HepG2 (cell line): Measurements from ENCODE around the gene ENTPD2. TPM values are rescaled to one million over a fixed set of nuclear protein-coding genes. Genes with fewer than 3 reads are reported as not detected.

Experiments
- ATAC-seq: fragments of 200-7000 bp; cut with Tn5 transposase; 3 replicates; pipeline ENCODE4 v1.9.1; 2020; ENCODE audit warnings: mild to moderate bottlenecking, moderate library complexity
- BruUV-seq: library from RNA; stranded (reverse); fragments of 400-500 nt; replicated peaks from 2 replicates; lab custom pipeline; 2021; lab: Mats Ljungman, UMichigan
- CTCF ChIA-PET: fragments of 300-600 bp; formaldehyde crosslinking; extraction: SDS; loops from one replicate; lab custom pipeline; 2021; ENCODE audit warnings: low total read pairs, inconsistent platforms, low intra/inter-chr PET ratio; lab: Yijun Ruan, JAX
- POLR2A ChIA-PET: fragments of 350-600 bp; sonication (Branson Sonifier 250); formaldehyde crosslinking; loops from one replicate; lab custom pipeline; 2020; ENCODE audit warnings: antibody characterized with exemption, inconsistent platforms; lab: Yijun Ruan, JAX
- DNase-seq: peaks from one replicate; pipeline ENCODE4 v3.0.0-alpha.2; 2015; ENCODE audit warnings: low spot score
- FAIRE-seq: peaks from 3 replicates; lab custom pipeline; 2011; peaks lifted over from hg19 to GRCh38; lab: Jason Lieb, UNC
- H2AFZ ChIP-seq: one replicate; pipeline ENCODE4 v1.6.1; 2011; ENCODE audit warnings: low read length, inconsistent platforms
- H3K27ac ChIP-seq: fragments of 300-600 bp; 3 replicates; pipeline ENCODE4 v1.8.0; 2011; ENCODE audit warnings: mixed run types, mild to moderate bottlenecking, mixed read lengths, low read length, inconsistent platforms; ENCODE audit not compliant: insufficient read depth; ENCODE audit errors: extremely low read length
- H3K27me3 ChIP-seq, 2 experiments: fragments of 200-600 bp in 1 of 2; 2 replicates in 1 of 2; 3 replicates in 1 of 2; pipeline versions ENCODE4 v1.6.0 to v1.8.0; 2011; ENCODE audit warnings: low read length in 2 of 2, mild to moderate bottlenecking in 2 of 2, moderate library complexity in 2 of 2, inconsistent platforms in 1 of 2; ENCODE audit not compliant: insufficient read depth in 2 of 2, control insufficient read depth in 1 of 2
- H3K36me3 ChIP-seq, 2 experiments: fragments of 200-600 bp in 1 of 2; replicated peaks in 1 of 2; 2 replicates in 1 of 2; 3 replicates in 1 of 2; pipeline versions ENCODE4 v1.5.1 to v1.8.0; 2011; ENCODE audit warnings: low read length in 2 of 2, inconsistent platforms in 1 of 2; ENCODE audit not compliant: insufficient read depth in 2 of 2, control insufficient read depth in 1 of 2
- H3K4me1 ChIP-seq: 2 replicates; pipeline ENCODE4 v1.5.1; 2012; ENCODE audit warnings: low read length, inconsistent platforms; ENCODE audit not compliant: insufficient read depth
- H3K4me2 ChIP-seq: 2 replicates; pipeline ENCODE4 v1.6.0; 2011; ENCODE audit warnings: low read depth, low read length, inconsistent platforms
- H3K4me3 ChIP-seq, 3 experiments: fragments of 200-600 bp in 1 of 3; sonication (generic), shearing (Covaris generic) in 1 of 3; replicated peaks in 1 of 3; 2 replicates each; pipeline ENCODE4 v1.5.1; 2011 to 2016; ENCODE audit warnings: low read length in 3 of 3, inconsistent platforms in 2 of 3, low read depth in 2 of 3, mild to moderate bottlenecking in 2 of 3, control low read depth in 1 of 3, mixed read lengths in 1 of 3; ENCODE audit not compliant: insufficient read depth in 1 of 3
- H3K79me2 ChIP-seq: one replicate; pipeline ENCODE4 v1.6.1; 2011; ENCODE audit warnings: low read length, inconsistent platforms; ENCODE audit not compliant: insufficient read depth
- H3K9ac ChIP-seq: 2 replicates; pipeline ENCODE4 v1.6.0; 2011; ENCODE audit warnings: mild to moderate bottlenecking, low read depth, low read length, inconsistent platforms; ENCODE audit not compliant: insufficient read depth
- H3K9me3 ChIP-seq: 2 replicates; pipeline ENCODE4 v1.5.1; 2012; ENCODE audit warnings: mild to moderate bottlenecking, low read length
- H4K20me1 ChIP-seq: 2 replicates; pipeline ENCODE4 v1.6.0; 2011; ENCODE audit warnings: inconsistent platforms, mild to moderate bottlenecking, low read length, moderate library complexity; ENCODE audit not compliant: insufficient read depth
- ATF4 ChIP-seq, 2 experiments: fragments of 450-650 bp in 1 of 2; sonication (generic) in 1 of 2; formaldehyde crosslinking; IDR thresholded peaks; 2 replicates each; pipeline versions ENCODE4 v1.5.0 to v1.8.0; 2020 to 2022; ENCODE audit warnings: mild to moderate bottlenecking in 1 of 2, missing genetic modification reagents in 1 of 2
- SALL1 ChIP-seq: sonication (generic); formaldehyde crosslinking; IDR thresholded peaks from 2 replicates; pipeline ENCODE4 v1.8.0; 2022; ENCODE audit warnings: mild to moderate bottlenecking, missing genetic modification reagents
- TBX2 ChIP-seq: sonication (generic); formaldehyde crosslinking; IDR thresholded peaks from 2 replicates; pipeline ENCODE4 v1.5.0; 2020; ENCODE audit warnings: missing genetic modification reagents, mild to moderate bottlenecking, borderline replicate concordance
- UBTF ChIP-seq: sonication (generic); formaldehyde crosslinking; IDR thresholded peaks from 2 replicates; pipeline ENCODE4 v1.4.0; 2020; ENCODE audit warnings: mild to moderate bottlenecking, missing genetic modification reagents
- ZFY ChIP-seq: sonication (generic); formaldehyde crosslinking; IDR thresholded peaks from 2 replicates; pipeline ENCODE4 v1.4.0; 2020; ENCODE audit warnings: missing genetic modification reagents
- ZNF281 ChIP-seq: sonication (generic); formaldehyde crosslinking; IDR thresholded peaks from 2 replicates; pipeline ENCODE4 v1.4.0; 2020; ENCODE audit warnings: missing genetic modification reagents, borderline replicate concordance
- WGBS: methylation state at CpG from one replicate; pipeline ENCODE4 v1.1.6; 2017; ENCODE audit warnings: low lambda C conversion rate; 5-methylcytosine and 5-hydroxymethylcytosine counted together
- in situ Hi-C: cut with HindIII; loops from 2 replicates; pipeline ENCODE4 v1.10.0; 2017; ENCODE audit warnings: low pct_unique_long_range_greater_than_20kb; ENCODE audit not compliant: extremely low pct_ligation_motif_present
- intact Hi-C: fragments of 100-400 bp; cut with micrococcal nuclease; formaldehyde crosslinking; loops from one replicate; pipeline ENCODE4 v1.10.0; 2022; ENCODE audit not compliant: unreplicated experiment
- polyA plus RNA-seq, 8 experiments: library from polyadenylated mRNA; depleted of rRNA in 3 of 8; stranded (reverse) in 7 of 8; unstranded in 1 of 8; fragments of >200 nt; fragmentation: Illumina TruSeq in 4 of 8; extraction: Trizol in 4 of 8; gene quantifications; 2 replicates each; pipeline versions ENCODE4 v1.2.1 to v1.2.3, GENCODE V29; 2011 to 2016; ENCODE audit warnings: low read depth in 4 of 8, missing spikeins in 1 of 8, mixed read lengths in 1 of 8; ENCODE audit not compliant: insufficient read depth in 1 of 8
- total RNA-seq, 5 experiments: library from RNA; depleted of rRNA; stranded (reverse); fragments of >200 nt; fragmentation: Illumina TruSeq; extraction: Trizol; gene quantifications; 2 replicates each; pipeline ENCODE4 v1.2.3, GENCODE V29; 2016; ENCODE audit warnings: low read depth in 1 of 5

Gene ENTPD2
- total and polyA plus RNA-seq, 2 of the 13 experiments (the other 11 are each of a cell fraction or from before 2014, with no cell fraction given), result 0.95 to 3.2 TPM

GRCh38 chr9:137052998-137053943, 590 bp downstream of the ENTPD2 start:
- no peak for DNase-seq
- ChIA-PET CTCF (interaction anchor here (0.6 kb wide), 1 partner anchor 11 kb away, joined by 3 read pairs; no protein-coding TSS in a partner anchor), POLR2A (interaction anchor here (0.7 to 4.4 kb wide), 8 partner anchors 11 to 254 kb away, joined by 3 to 55 read pairs (median 4); partner anchors contain the start of genes MAN1B1 and SAPCD2)
- Histone ChIP-seq H3K36me3 (no peaks in the 10 kb centered on the region), H2AFZ (no peak overlapping the region), H3K27ac (no peak overlapping the region), H3K79me2 (peaks cover 9% of the 10 kb centered on the region), H3K27me3 (no peaks in the 10 kb centered on the region; a peak in 2 of 5 replicates), H4K20me1 (no peaks in the 10 kb centered on the region; the same call in 1 of the 2 replicates), H3K9me3 (no peaks in the 10 kb centered on the region), H3K9ac (peak overlapping the region; percentile 54), H3K4me3 (peak overlapping the region; percentile 56 to 84 (median 64)), H3K4me2 (peak overlapping the region; percentile 84), H3K4me1 (peaks cover 47% of the 10 kb centered on the region)
- in situ Hi-C loops (no loop called here), intact Hi-C loops (no loop called here)
- 0% methylated on average over 5 of the region's 71 CpGs for WGBS
- no peak for FAIRE-seq
- peak; percentile 8; the same call in 1 of the 3 replicates for ATAC-seq
- BruUV-seq, result no TSS peak
- peak; percentile 35; the same call in 1 of the 2 replicates for TF ChIP-seq ZFY
- TF ChIP-seq UBTF, result peak; percentile 46; the same call in 1 of the 2 replicates
- 0 out of 2 replicates have a peak, but pooled peaks have one; percentile 23 for TF ChIP-seq SALL1 (CRISPR knock-in tag)
- no peak for TF ChIP-seq ATF4 (CRISPR knock-in tag; IDR thresholded peaks at IDR 0.05)
- TF ChIP-seq ZNF281 (CRISPR knock-in tag), result 0 out of 2 replicates have a peak, but pooled peaks have one; percentile 21
- peak; percentile 38 for TF ChIP-seq TBX2
